CD14-positive monocyte (primary cell): ENCODE data around the gene FBXL17. TPM values are rescaled to one million over a fixed set of nuclear protein-coding genes. Genes with fewer than 3 reads are reported as not detected.

ENCODE experiments used
- DNase-seq, 3 donors: peaks; one replicate each; pipeline ENCODE4 v3.0.0-alpha.2; 2011 to 2022
- H2AFZ ChIP-seq: 2 replicates; pipeline ENCODE4 v1.6.0; 2012; ENCODE audit warnings: mild to moderate bottlenecking, low read depth, low read length, inconsistent platforms; ENCODE audit not compliant: insufficient read depth, poor library complexity, severe bottlenecking
- H3K27ac ChIP-seq, 2 donors: 1 replicate in 1 of 2; 2 replicates in 1 of 2; pipeline ENCODE4 v1.5.1; 2012 to 2013; ENCODE audit warnings: low read length in 2 of 2, control low read depth in 1 of 2, inconsistent platforms in 1 of 2, low read depth in 1 of 2, mild to moderate bottlenecking in 1 of 2
- H3K27me3 ChIP-seq, 2 donors: one replicate each; pipeline versions ENCODE4 v1.6.0 to v1.6.1; 2011 to 2013; ENCODE audit warnings: low read length in 2 of 2; ENCODE audit not compliant: control insufficient read depth in 2 of 2, insufficient read depth in 2 of 2
- H3K36me3 ChIP-seq, 2 donors: replicated peaks in 1 of 2; 1 replicate in 1 of 2; 2 replicates in 1 of 2; pipeline versions ENCODE4 v1.5.1 to v1.6.1; 2012 to 2013; ENCODE audit warnings: low read length in 2 of 2, control low read depth in 1 of 2, inconsistent platforms in 1 of 2, mild to moderate bottlenecking in 1 of 2; ENCODE audit not compliant: insufficient read depth in 2 of 2, control insufficient read depth in 1 of 2
- H3K4me1 ChIP-seq, 2 donors: 1 replicate in 1 of 2; 2 replicates in 1 of 2; pipeline versions ENCODE4 v1.5.1 to v1.6.1; 2012 to 2013; ENCODE audit warnings: low read length in 2 of 2, control low read depth in 1 of 2, inconsistent platforms in 1 of 2, mild to moderate bottlenecking in 1 of 2, moderate library complexity in 1 of 2; ENCODE audit not compliant: insufficient read depth in 2 of 2, control insufficient read depth in 1 of 2
- H3K4me2 ChIP-seq: replicated peaks from 2 replicates; pipeline ENCODE3; 2012; ENCODE audit warnings: low read length, moderate library complexity, mild to moderate bottlenecking; ENCODE audit not compliant: poor library complexity, severe bottlenecking; ENCODE audit errors: extremely low read depth
- H3K4me3 ChIP-seq, 3 experiments: fragments of 200-600 bp in 1 of 3; sonication (generic) in 1 of 3; replicated peaks in 1 of 3; 1 replicate in 2 of 3; 2 replicates in 1 of 3; pipeline ENCODE4 v1.5.1; 2011 to 2013; ENCODE audit warnings: low read length in 3 of 3, mild to moderate bottlenecking in 3 of 3, control low read depth in 2 of 3, low read depth in 2 of 3, inconsistent platforms in 1 of 3, moderate library complexity in 1 of 3
- H3K79me2 ChIP-seq: 2 replicates; pipeline ENCODE4 v1.6.0; 2012; ENCODE audit warnings: mild to moderate bottlenecking, control low read depth, inconsistent platforms, low read length, moderate library complexity; ENCODE audit not compliant: insufficient read depth
- H3K9ac ChIP-seq: 2 replicates; pipeline ENCODE4 v1.6.0; 2017; ENCODE audit warnings: low read length, mild to moderate bottlenecking; ENCODE audit not compliant: insufficient read depth, poor library complexity, severe bottlenecking
- H3K9me3 ChIP-seq, 2 donors: replicated peaks in 1 of 2; 1 replicate in 1 of 2; 2 replicates in 1 of 2; pipeline versions ENCODE4 v1.5.1 to v1.6.1; 2012 to 2013; ENCODE audit warnings: low read length in 2 of 2, control low read depth in 1 of 2; ENCODE audit not compliant: control insufficient read depth in 1 of 2, insufficient read depth in 1 of 2
- H4K20me1 ChIP-seq: 2 replicates; pipeline ENCODE4 v1.6.0; 2012; ENCODE audit warnings: mild to moderate bottlenecking, low read length, control low read depth, moderate library complexity; ENCODE audit not compliant: insufficient read depth
- H3K27ac Mint-ChIP-seq, 7 donors: one replicate each; pipeline ENCODE4 v1.8.0; 2020; ENCODE audit warnings: mild to moderate bottlenecking in 7 of 7, mixed read lengths in 7 of 7, moderate library complexity in 6 of 7, inconsistent platforms in 2 of 7
- H3K27me3 Mint-ChIP-seq, 3 donors: one replicate each; pipeline ENCODE4 v1.8.0; 2021 to 2022; ENCODE audit warnings: low read depth in 3 of 3, mild to moderate bottlenecking in 3 of 3, mixed read lengths in 3 of 3, moderate library complexity in 3 of 3, inconsistent platforms in 1 of 3
- H3K36me3 Mint-ChIP-seq, 2 donors: one replicate each; pipeline ENCODE4 v1.8.0; 2020; ENCODE audit warnings: mixed read lengths in 2 of 2, inconsistent platforms in 1 of 2, mild to moderate bottlenecking in 1 of 2
- H3K4me1 Mint-ChIP-seq: one replicate; pipeline ENCODE4 v1.8.0; 2020; ENCODE audit warnings: mild to moderate bottlenecking, mixed read lengths
- H3K4me3 Mint-ChIP-seq, 2 donors: one replicate each; pipeline ENCODE4 v1.8.0; 2020; ENCODE audit warnings: mild to moderate bottlenecking in 2 of 2, mixed read lengths in 2 of 2, moderate library complexity in 1 of 2
- H3K9me3 Mint-ChIP-seq, 7 donors: one replicate each; pipeline ENCODE4 v1.8.0; 2020 to 2022; ENCODE audit warnings: mixed read lengths in 7 of 7, mild to moderate bottlenecking in 6 of 7, moderate library complexity in 6 of 7, inconsistent platforms in 2 of 7
- CTCF ChIP-seq: fragments of 200-600 bp; IDR thresholded peaks from one replicate; pipeline ENCODE4 v1.8.0; 2022; ENCODE audit warnings: antibody characterized with exemption, mild to moderate bottlenecking
- WGBS: methylation state at CpG from one replicate; pipeline ENCODE4 v1.1.5; 2013; ENCODE audit warnings: missing lambda C conversion rate; ENCODE audit not compliant: insufficient coverage; 5-methylcytosine and 5-hydroxymethylcytosine counted together
- intact Hi-C, 2 donors: fragments of 100-400 bp; cut with micrococcal nuclease; formaldehyde crosslinking; loops; one replicate each; pipeline versions ENCODE4 v1.15.0 to v1.15.1; 2023
- polyA plus RNA-seq, 3 donors: library from polyadenylated mRNA; depleted of rRNA in 1 of 3; unstranded in 2 of 3; stranded (reverse) in 1 of 3; fragments of 300-500 nt in 2 of 3; fragments of >200 nt in 1 of 3; fragmentation: Illumina TruSeq in 2 of 3; gene quantifications; 1 replicate in 2 of 3; 2 replicates in 1 of 3; pipeline ENCODE4 v1.2.3, GENCODE V29; 2012 to 2021

FBXL17 gene
- polyA plus RNA-seq, 3 donors = 1.5 to 6.6 (median 2.0) TPM

- H4K20me1 ChIP-seq = no peaks in the 10 kb centered on the region
- H3K9me3 Mint-ChIP-seq = peaks cover 0 to 5% (median 0%) of the 10 kb centered on the region in 7 donors
- H3K36me3 Mint-ChIP-seq = no peaks in the 10 kb centered on the region
- H3K27me3 Mint-ChIP-seq = no peaks in the 10 kb centered on the region
- no peak for TF ChIP-seq CTCF
- no peak for DNase-seq
- H3K27ac Mint-ChIP-seq = no peak overlapping the region
- H3K4me3 ChIP-seq = no peak overlapping the region
- 89% methylated on average over 1 of the region's 1 CpG for whole genome bisulfite sequencing
- H3K4me3 Mint-ChIP-seq = no peak overlapping the region
- H3K27ac ChIP-seq = no peak overlapping the region
- H3K9me3 ChIP-seq = no peaks in the 10 kb centered on the region
- intact Hi-C loops = no loop called here
- H3K4me2 ChIP-seq = no peak overlapping the region
- no peak overlapping the region for H3K9ac ChIP-seq
- H2AFZ ChIP-seq = no peak overlapping the region
- no peaks in the 10 kb centered on the region for H3K79me2 ChIP-seq
- no peaks in the 10 kb centered on the region for H3K4me1 Mint-ChIP-seq
- no peaks in the 10 kb centered on the region for H3K4me1 ChIP-seq
- no peaks in the 10 kb centered on the region for H3K36me3 ChIP-seq
- H3K27me3 ChIP-seq = no peaks in the 10 kb centered on the region
These were observed 433.5 kb downstream of the FBXL17 start for GRCh38 chr5:107948377-107948776.

- no peaks in the 10 kb centered on the region for H3K4me1 Mint-ChIP-seq
- no peak for TF ChIP-seq CTCF
- no peaks in the 10 kb centered on the region for H3K9me3 ChIP-seq
- H3K36me3 Mint-ChIP-seq = no peaks in the 10 kb centered on the region
- H3K9ac ChIP-seq = no peak overlapping the region
- no peak for DNase-seq
- no peak overlapping the region for H3K27ac Mint-ChIP-seq
- no peak overlapping the region for H2AFZ ChIP-seq
- peaks cover 0 to 2% (median 0%) of the 10 kb centered on the region in 7 donors for H3K9me3 Mint-ChIP-seq
- no peaks in the 10 kb centered on the region for H3K4me1 ChIP-seq
- H3K4me2 ChIP-seq = no peak overlapping the region
- H3K36me3 ChIP-seq = no peaks in the 10 kb centered on the region
- intact Hi-C loops = no loop called here
- no peaks in the 10 kb centered on the region for H3K27me3 ChIP-seq
- H3K79me2 ChIP-seq = no peaks in the 10 kb centered on the region
- no peak overlapping the region for H3K27ac ChIP-seq
- H3K27me3 Mint-ChIP-seq = no peaks in the 10 kb centered on the region
- H4K20me1 ChIP-seq = no peaks in the 10 kb centered on the region
- WGBS = no CpG with 5 or more reads among the region's 2 CpGs
- no peak overlapping the region for H3K4me3 Mint-ChIP-seq
- H3K4me3 ChIP-seq = no peak overlapping the region
These were observed 436.8 kb downstream of the FBXL17 start for GRCh38 chr5:107945061-107945460.
